Measurements from ENCODE around the gene PRR14.

PRR14 gene

DNA sequence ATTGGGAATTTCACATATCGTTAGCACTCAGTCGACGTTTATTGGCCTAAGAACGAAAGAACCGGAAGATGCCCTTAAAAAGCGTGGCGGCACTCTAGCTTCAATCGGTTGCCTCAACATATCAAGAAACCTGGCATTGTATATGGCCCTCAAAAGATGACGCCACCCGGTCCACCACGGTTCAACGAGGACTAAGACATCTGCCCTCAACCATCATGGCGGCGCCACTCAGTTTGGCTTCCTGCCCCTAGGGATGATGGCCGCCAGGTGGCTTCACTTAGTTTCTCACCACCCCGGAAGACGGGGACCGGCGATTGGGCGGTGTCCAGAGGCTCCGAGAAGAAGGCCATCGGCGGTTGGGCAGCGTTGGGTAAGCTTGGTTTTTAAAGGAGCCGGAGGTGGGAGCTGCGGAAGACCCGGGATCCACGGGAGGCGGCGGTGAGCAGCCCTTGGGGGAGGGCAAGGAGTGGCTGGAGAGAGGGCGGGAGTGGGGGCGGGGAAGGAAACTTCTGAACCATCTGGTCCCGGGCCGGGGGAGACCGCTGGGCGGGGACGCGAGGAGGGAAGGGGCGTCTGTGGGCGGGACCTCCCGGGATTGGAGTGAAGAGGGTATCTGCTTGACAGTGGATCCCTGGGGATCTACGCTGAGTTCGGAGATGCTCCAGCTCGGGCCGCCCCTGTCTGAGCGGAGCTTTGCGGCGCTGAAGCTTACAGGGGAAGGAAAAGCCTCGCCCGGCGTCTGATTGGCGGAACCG lies at the start of gene PRR14:
Gene PRR14, plus strand, starts transcription at position 592 of the 755 bp plus-strand sequence. CDS start 686 bp downstream, outside the sequence.
- DNase-seq (ENCODE audit: low read depth, low spot score), result peak; percentile 100

DNA sequence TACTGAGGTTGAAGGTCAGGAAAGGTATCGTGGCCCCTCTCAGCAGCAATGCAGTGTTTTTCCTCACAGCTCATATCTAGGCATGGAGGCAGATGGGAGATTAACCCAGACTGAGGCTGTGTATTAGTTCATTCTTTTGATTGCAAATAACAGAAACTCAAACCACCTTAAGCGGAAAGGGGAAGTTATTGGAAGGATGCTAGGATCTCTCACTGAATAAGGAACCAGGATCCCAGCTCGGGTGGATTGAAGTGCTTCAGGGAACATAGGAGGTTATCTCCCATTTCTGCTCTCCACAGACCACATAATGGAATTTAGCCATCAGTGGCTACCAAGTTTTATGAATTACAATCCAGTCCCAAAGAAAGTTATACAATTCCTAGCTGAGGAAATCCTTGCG lies 48.8 kb upstream of the PRR14 start:
- no peak for DNase-seq (ENCODE audit: low read depth, low spot score)

DNA sequence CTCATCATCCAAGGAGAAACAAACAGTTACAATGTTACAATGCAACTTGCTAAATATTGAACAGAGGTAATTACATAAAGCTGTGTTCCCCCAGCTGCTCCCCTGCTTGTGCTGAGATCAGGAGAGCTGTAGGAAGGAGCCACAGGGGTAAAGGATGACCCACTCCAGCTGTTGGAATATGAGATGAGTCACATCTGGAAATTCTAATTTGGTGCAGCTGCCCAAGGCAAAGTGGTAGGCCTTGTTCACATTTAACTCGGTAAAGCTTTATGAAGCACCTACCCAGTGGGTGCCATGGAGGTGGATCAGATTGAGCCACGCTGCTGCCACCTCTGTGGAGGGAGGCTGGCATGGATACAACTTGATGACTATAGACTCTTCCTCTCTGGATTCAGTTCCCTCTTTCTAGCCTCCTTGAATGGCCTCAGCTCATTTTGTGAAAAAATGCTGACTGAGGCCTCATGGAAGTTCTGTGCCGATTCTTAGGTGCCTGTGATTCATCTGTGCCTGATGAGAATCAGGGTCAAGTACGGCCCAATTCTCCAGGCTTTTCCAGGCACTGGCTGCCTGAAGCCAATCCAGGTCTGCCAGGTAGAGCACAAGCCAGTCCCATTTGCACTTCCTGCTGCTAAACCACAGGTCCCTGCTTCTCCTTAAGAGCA lies 48.0 kb upstream of the PRR14 start:
- no peak for DNase-seq (ENCODE audit: low read depth, low spot score)

- DNase-seq (ENCODE audit: low read depth, low spot score), result no peak
Measured at GRCh38 chr16:30603945-30604315, 46.8 kb upstream of the PRR14 start.

GRCh38 chr16:30604316-30604947 lies 46.3 kb upstream of the PRR14 start:
- DNase-seq (ENCODE audit: low read depth, low spot score), result no peak

GRCh38 chr16:30605158-30605557 lies 45.6 kb upstream of the PRR14 start:
- DNase-seq (ENCODE audit: low read depth, low spot score), result no peak

- DNase-seq (ENCODE audit: low read depth, low spot score), result no peak
Measured at GRCh38 chr16:30606004-30606403, 44.8 kb upstream of the PRR14 start.

- peak; percentile 65 for DNase-seq (ENCODE audit: low read depth, low spot score)
Measured at GRCh38 chr16:30609002-30609925, 41.5 kb upstream of the PRR14 start.

DNA sequence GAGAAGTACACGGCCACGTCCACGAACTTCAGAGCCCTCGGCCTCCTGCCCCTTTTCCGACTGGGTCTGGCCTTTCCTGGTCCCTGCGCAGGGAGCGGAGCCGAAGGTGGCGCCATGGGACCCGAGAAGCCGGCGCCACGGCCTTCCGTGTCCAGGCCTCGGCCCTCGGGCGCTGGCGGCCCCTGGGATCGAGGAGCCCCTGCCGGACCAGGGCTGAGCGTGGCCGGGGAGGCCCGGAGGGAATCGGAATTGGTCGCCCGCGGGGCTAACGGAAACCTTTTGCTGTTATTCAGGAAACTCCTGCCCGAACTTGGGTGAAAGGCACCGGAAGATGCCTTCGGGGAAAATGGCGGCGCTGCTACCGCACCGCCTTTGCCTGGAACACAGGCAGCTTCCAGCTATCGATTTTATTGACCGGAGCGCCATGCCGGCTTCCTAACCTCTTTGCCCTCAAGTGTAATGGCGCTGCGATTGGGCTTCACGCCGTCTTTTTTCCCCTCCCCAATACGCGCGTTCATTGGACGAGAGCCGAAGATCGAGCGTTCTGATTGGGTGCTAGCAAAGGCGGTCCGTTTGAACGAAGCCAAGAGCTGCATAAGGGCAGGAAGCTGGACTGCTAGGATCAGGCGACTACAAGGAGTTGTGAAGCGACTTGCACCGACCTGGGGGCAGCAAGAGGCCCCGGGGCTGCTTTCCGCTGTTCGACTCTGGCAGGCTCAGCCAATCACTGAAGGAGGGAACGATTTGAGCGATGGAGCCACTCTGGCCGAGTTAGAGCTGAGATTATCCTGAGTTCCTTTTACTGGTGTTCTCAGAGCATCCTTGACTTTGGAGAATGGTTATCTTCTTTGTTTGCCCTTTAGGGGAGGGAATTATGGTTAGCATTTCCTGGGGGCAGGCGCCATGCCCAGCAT lies 40.6 kb upstream of the PRR14 start, which contains the start of gene ZNF689:
Gene ZNF689, minus strand, starts transcription at position 464 of the 914 bp plus-strand sequence. Its CDS starts 348 bp downstream, at position 116.
- DNase-seq (ENCODE audit: low read depth, low spot score), result peak; percentile 99

DNA sequence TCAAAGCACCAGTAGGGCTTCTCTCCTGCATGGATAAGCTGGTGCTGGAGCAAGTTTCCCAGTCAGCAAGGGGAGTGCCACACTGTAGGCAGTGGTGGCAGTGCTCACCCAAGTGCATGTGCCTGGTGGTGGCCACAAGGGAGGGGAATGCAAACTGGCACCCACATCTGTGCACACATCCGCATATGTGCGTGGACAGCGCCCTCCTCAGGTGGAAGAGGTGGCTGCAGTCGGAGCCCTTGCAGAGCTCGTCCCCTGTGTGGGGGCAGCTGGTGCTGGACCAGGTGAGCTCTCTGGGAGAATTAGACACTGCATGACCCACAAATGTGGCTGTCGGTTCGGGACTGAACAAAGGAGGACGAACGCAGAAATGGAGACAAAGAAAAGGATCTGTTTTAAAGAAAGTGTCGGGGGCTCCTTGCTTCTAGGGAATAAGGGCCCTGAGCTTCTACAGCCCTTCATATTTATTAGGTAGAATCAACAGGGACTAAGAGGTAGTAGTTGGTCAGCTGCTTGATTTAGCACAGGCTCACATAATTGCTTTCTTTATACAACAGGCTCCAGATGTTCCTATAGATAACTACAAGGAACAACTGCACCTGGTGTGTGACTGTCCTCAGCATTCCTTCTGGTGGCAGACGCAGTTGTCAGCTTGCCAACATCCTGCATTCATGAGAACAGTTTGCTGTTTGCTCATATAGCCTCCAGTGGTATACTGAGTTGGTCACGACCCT lies 35.2 kb upstream of the PRR14 start:
- peak; percentile 67 for DNase-seq (ENCODE audit: low read depth, low spot score)

DNA sequence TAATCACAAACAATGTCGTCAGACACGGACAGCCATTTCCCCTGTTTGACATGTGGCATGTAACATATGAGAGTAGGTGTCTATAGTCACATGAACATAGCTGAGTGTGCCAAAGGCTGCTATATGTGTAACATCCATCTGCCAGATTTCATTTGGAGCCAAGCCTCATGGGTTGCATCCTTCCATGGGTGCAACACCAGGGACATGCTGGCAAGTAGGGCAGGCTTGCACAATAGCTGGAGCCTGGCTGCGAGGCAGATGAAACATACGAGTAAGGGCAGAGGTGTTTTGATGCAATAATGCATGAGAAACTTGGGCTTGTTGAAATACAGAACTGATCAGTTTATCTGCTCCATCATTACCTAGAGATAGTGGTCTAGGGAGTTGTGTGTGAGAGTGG lies 31.6 kb upstream of the PRR14 start:
- no peak for DNase-seq (ENCODE audit: low read depth, low spot score)

DNA sequence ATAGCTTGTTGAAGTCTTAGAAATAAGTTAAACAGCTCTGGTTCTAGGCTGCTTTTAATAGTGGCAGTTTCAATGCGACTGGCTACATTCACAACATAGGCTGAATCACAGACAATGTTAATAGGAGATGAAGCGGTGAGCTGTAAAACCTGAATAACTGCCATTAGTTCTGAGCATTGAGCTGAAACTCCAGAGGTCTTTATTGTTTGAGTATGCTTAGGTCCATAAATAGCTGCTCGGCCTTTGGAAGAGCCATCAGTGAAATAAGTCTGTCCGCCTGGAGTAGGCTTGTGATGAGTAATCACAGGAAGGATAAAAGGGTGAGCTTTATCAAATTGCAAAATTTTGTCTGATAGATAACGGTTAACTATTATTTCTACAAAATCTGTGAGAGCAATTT lies 31.1 kb upstream of the PRR14 start:
- DNase-seq (ENCODE audit: low read depth, low spot score), result no peak

GRCh38 chr16:30620169-30620568 lies 30.6 kb upstream of the PRR14 start:
- DNase-seq (ENCODE audit: low read depth, low spot score), result no peak

DNA sequence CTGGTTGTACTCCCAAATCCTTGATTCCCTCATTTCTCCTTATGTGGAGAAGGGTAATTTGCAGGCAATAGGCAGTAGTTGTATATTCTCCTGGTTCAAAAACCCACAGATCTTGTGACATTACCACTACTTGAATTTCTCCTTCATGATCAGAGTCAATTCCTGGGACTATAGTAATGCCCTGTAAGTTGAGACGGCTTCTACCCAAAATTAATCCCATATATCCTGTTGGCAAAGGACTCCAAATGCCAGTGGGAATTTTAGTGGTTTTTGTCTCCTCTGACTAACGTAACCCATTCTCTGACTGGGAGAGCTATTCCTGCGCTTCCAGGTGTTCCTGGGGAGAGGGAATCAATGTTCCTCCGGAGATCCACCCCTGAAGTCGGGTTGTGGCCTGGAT lies 29.0 kb upstream of the PRR14 start:
- no peak for DNase-seq (ENCODE audit: low read depth, low spot score)

- DNase-seq (ENCODE audit: low read depth, low spot score), result no peak
Measured at GRCh38 chr16:30622455-30623032, 28.2 kb upstream of the PRR14 start.

GRCh38 chr16:30623536-30624283 lies 27.1 kb upstream of the PRR14 start:
- DNase-seq (ENCODE audit: low read depth, low spot score), result no peak

DNA sequence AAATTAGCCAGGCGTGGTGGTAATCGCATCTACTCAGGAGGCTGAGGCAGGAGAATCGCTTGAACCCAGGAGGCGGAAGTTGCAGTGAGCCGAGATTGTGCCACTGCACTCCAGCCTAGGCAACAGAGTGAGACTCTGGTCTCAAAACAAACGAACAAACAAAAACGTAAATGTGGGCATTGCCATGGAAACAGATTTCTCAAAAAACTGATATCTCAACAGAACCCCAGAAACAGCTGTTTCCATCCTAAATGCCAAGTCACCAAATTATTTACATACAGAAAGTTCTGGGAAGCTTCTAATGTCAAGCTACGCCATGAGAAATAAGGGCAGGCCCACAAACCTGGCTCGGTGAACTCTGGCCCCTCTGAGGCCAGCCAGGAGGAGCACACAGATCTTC lies 24.5 kb upstream of the PRR14 start:
- no peak for DNase-seq (ENCODE audit: low read depth, low spot score)

GRCh38 chr16:30628628-30629540 lies 21.9 kb upstream of the PRR14 start:
- peak; percentile 84 for DNase-seq (ENCODE audit: low read depth, low spot score)
